Urinary bladder (tissue), 4 donors: Measurements from ENCODE around the gene RUFY2. TPM values are rescaled to one million over a fixed set of nuclear protein-coding genes. Genes with fewer than 3 reads are reported as not detected.
A peak's percentile ranks its signal among the peaks of the same experiment; 100 is the strongest.
"Not testable (repeated sequence)": the region's sequence is repeated elsewhere in the genome, so short reads cannot be mapped to it uniquely, and the experiment has no call there.

Source experiments
- DNase-seq: peaks from one replicate; pipeline ENCODE4 v3.0.0-alpha.2; 2015; ENCODE audit errors: extremely low spot score
- H3K27ac ChIP-seq: one replicate; pipeline ENCODE4 v1.5.1; 2013; ENCODE audit warnings: low read depth, mild to moderate bottlenecking, moderate library complexity
- H3K36me3 ChIP-seq: one replicate; pipeline ENCODE4 v1.6.1; 2013; ENCODE audit warnings: mild to moderate bottlenecking, moderate library complexity; ENCODE audit not compliant: insufficient read depth
- H3K4me1 ChIP-seq: one replicate; pipeline ENCODE4 v1.6.1; 2013; ENCODE audit warnings: mild to moderate bottlenecking, moderate library complexity; ENCODE audit not compliant: insufficient read depth
- H3K4me3 ChIP-seq: one replicate; pipeline ENCODE4 v1.5.1; 2013; ENCODE audit warnings: low read depth, low read length
- WGBS: extraction: QIAGEN DNeasy Blood & Tissue Kit; methylation state at CpG from one replicate; pipeline ENCODE4 v1.1.7; 2013; 5-methylcytosine and 5-hydroxymethylcytosine counted together
- polyA plus RNA-seq: library from polyadenylated mRNA; stranded (reverse); fragments of 200-250 nt; gene quantifications from one replicate; pipeline ENCODE4 v1.2.3, GENCODE V29; 2013
- total RNA-seq: library from RNA; depleted of rRNA; stranded (reverse); fragments of >200 nt; gene quantifications from one replicate; pipeline ENCODE4 v1.2.3, GENCODE V29; 2014
- donor health status: healthy with polysubstance abuse.
- donor health status: healthy.

The RUFY2 gene
- total RNA-seq (82.3 TPM), polyA plus RNA-seq (10.3 TPM)

- WGBS = under 1% methylated on average over 79 of the region's 79 CpGs
- H3K27ac ChIP-seq = peak within 1 kb of the TSS; percentile 92
- H3K4me3 ChIP-seq = peak within 1 kb of the TSS; percentile 91
- H3K36me3 ChIP-seq = no peaks in the 10 kb centered on the region
- DNase-seq = peak; percentile 37
- peaks cover 1% of the 10 kb centered on the region for H3K4me1 ChIP-seq
These were observed at the start of gene RUFY2 for GRCh38 chr10:68406815-68407548. RUFY2 (minus strand) TSS chr10:68407277; CDS start chr10:68407189, 88 bp downstream.

GRCh38 chr10:68449698-68450097, 42.6 kb upstream of the RUFY2 start:
- H3K4me1 ChIP-seq, H3K36me3 ChIP-seq, H3K27ac ChIP-seq, H3K4me3 ChIP-seq, DNase-seq: not testable (repeated sequence)
- WGBS = 63% methylated on average over 7 of the region's 7 CpGs

GRCh38 chr10:68446179-68446578, 39.1 kb upstream of the RUFY2 start:
- Histone ChIP-seq H3K4me3 (no peak overlapping the region), H3K4me1 (no peaks in the 10 kb centered on the region), H3K27ac (no peak overlapping the region), H3K36me3 (no peaks in the 10 kb centered on the region)
- 79% methylated on average over 1 of the region's 1 CpG for WGBS
- no peak for DNase-seq

GRCh38 chr10:68442971-68443370, 35.9 kb upstream of the RUFY2 start:
- Histone ChIP-seq H3K27ac (no peak overlapping the region), H3K36me3 (no peaks in the 10 kb centered on the region), H3K4me1 (no peaks in the 10 kb centered on the region), H3K4me3 (no peak overlapping the region)
- no peak for DNase-seq
- WGBS = 92% methylated on average over 2 of the region's 2 CpGs

GRCh38 chr10:68440898-68441297, 33.8 kb upstream of the RUFY2 start:
- Histone ChIP-seq H3K36me3 (no peaks in the 10 kb centered on the region), H3K4me3 (no peak overlapping the region), H3K4me1 (no peaks in the 10 kb centered on the region), H3K27ac (no peak overlapping the region)
- WGBS = over 99% methylated on average over 3 of the region's 3 CpGs
- no peak for DNase-seq

GRCh38 chr10:68435803-68436202, 28.7 kb upstream of the RUFY2 start:
- H3K36me3 ChIP-seq = no peaks in the 10 kb centered on the region
- DNase-seq = no peak
- H3K27ac ChIP-seq = no peak overlapping the region
- no peaks in the 10 kb centered on the region for H3K4me1 ChIP-seq
- no peak overlapping the region for H3K4me3 ChIP-seq

- Histone ChIP-seq H3K4me3 (no peak overlapping the region), H3K36me3 (no peaks in the 10 kb centered on the region), H3K27ac (no peak overlapping the region), H3K4me1 (no peaks in the 10 kb centered on the region)
- WGBS = 86% methylated on average over 4 of the region's 4 CpGs
- DNase-seq = no peak
These were observed 27.6 kb upstream of the RUFY2 start for GRCh38 chr10:68434657-68435056.

- no peak for DNase-seq
- 81% methylated on average over 5 of the region's 5 CpGs for WGBS
- H3K27ac ChIP-seq = no peak overlapping the region
- H3K4me1 ChIP-seq = no peaks in the 10 kb centered on the region
- no peak overlapping the region for H3K4me3 ChIP-seq
- no peaks in the 10 kb centered on the region for H3K36me3 ChIP-seq
These were observed 21.5 kb upstream of the RUFY2 start for GRCh38 chr10:68428396-68429104.

- Histone ChIP-seq H3K4me1 (no peaks in the 10 kb centered on the region), H3K36me3 (no peaks in the 10 kb centered on the region), H3K27ac (no peak overlapping the region), H3K4me3 (no peak overlapping the region)
- peak; percentile 52 for DNase-seq
- WGBS = 88% methylated on average over 20 of the region's 20 CpGs
These were observed 17.5 kb upstream of the RUFY2 start for GRCh38 chr10:68424454-68425014.

- no peak overlapping the region for H3K4me3 ChIP-seq
- 93% methylated on average over 5 of the region's 5 CpGs for WGBS
- H3K27ac ChIP-seq = no peak overlapping the region
These were observed 16.4 kb upstream of the RUFY2 start for GRCh38 chr10:68423522-68423921.

GRCh38 chr10:68419376-68419775, 12.3 kb upstream of the RUFY2 start:
- no peak for DNase-seq
- Histone ChIP-seq H3K4me1 (no peaks in the 10 kb centered on the region), H3K4me3 (no peak overlapping the region), H3K36me3 (no peaks in the 10 kb centered on the region), H3K27ac (no peak overlapping the region)
- WGBS = 90% methylated on average over 3 of the region's 3 CpGs

More at GRCh38 chr10:68423522-68423921, 16.4 kb upstream of the RUFY2 start:
- no peak for DNase-seq
- no peaks in the 10 kb centered on the region for H3K4me1 ChIP-seq
- H3K36me3 ChIP-seq = no peaks in the 10 kb centered on the region

- Histone ChIP-seq H3K4me1 (peaks cover 1% of the 10 kb centered on the region), H3K36me3 (no peaks in the 10 kb centered on the region), H3K4me3 (no peak overlapping the region), H3K27ac (no peak overlapping the region)
- WGBS = 86% methylated on average over 2 of the region's 2 CpGs
- DNase-seq = no peak
These were observed 1.9 kb upstream of the RUFY2 start for GRCh38 chr10:68408898-68409518.

- peak overlapping the region; percentile 89 for H3K27ac ChIP-seq
- peak; percentile 1 for DNase-seq
- under 1% methylated on average over 38 of the region's 38 CpGs for WGBS
- H3K4me3 ChIP-seq = peak overlapping the region; percentile 91
- no peaks in the 10 kb centered on the region for H3K36me3 ChIP-seq
- peaks cover 1% of the 10 kb centered on the region for H3K4me1 ChIP-seq
These were observed 814 bp downstream of the RUFY2 start for GRCh38 chr10:68406111-68406814.
